GM21367 (cell line): ENCODE data around the gene MLLT10.

Experiments used
- ATAC-seq: cut with Tn5 transposase; IDR thresholded peaks from one replicate; pipeline ENCODE4 v1.9.1; 2021; ENCODE audit not compliant: unreplicated experiment

Gene MLLT10

DNA sequence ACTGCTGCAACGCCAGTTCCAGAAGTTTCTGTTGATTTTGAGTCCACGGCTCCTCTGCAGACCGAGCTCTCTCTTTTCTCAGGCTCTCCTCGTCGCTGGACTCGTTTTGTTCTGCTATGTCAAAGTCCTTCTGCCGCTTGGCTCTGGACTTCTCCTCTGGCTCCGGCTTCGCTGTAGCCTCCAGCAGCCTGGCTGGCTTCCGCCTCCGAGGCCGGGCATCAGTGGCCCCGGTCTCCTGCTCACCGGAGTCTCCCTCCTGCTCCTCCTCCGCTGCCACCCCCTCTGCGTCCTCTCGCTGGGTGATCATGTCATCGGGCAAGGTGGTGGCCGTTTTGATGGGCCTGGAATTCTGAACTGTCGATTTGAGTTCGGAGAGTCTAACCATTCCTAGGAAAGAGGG lies 225.2 kb downstream of the MLLT10 start:
- no peak for ATAC-seq

DNA sequence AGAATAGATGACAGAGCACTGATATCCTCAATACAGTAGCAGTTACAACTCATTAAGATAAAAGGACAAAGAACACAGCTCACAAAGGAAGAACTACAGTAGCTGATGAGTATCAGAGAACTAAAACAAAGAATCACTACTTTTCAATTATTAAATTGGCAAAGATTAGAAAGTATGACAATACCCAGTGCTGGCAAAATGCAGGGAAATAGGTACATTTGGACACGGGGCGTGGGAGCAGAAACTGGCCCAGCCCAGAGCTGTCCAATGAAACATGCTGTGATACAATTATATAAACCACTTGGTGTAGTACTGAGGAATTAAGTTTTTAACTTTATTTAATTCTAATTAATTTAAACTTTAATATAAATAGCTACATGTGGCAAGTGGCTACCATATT lies 226.3 kb downstream of the MLLT10 start:
- ATAC-seq: no peak

DNA sequence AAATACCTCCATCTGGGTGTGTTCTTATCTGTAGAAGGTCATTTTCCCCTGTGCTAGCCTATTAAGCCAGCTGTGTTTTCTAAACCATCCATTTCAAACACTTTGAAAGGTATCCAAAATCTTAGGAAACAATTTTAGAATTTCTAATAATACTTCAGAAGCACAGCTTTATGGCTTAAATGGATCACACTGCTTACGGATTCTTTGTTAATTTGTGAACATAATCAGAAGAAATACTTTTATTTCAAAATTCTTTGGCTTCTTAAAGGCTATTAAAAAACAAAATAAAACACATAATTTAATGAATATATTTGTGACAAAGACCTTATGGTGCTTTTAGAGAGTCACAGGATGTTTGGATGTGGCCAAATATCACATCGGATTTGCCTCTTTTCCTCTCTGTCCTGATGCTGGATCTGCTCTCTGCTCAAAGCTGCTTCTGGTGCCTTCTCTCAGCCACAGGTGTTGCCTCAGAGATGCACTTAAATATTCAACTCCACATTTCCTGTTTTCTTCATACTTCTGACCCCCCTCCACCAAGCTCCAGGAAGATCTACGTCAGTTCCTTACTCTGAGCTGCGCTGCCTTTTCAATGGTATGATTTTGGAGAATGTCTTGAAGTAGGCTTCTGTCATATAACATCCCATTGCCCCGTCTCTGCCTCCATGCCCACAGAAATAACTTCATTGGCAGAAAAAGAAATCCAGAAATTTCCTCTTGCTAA lies 230.6 kb downstream of the MLLT10 start:
- ATAC-seq: no peak

DNA sequence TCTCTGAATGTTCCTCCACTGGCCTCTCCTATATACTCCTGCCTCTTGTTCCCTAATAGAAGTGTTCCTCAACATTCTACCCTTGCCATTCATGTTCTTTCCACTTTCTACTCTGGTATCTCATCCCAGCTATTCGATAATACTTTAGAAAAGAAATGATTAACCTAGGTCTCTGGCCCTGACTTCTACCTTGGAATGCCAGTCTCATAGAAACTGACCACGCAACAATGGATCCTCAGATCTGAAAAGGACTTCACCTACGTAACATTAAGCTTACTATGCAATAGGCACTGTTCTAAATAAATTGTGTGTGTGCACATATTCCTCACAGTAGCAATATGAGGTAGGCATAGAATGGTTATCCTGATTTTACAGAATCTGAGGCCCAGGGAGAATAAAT lies 235.0 kb downstream of the MLLT10 start:
- ATAC-seq: no peak

DNA sequence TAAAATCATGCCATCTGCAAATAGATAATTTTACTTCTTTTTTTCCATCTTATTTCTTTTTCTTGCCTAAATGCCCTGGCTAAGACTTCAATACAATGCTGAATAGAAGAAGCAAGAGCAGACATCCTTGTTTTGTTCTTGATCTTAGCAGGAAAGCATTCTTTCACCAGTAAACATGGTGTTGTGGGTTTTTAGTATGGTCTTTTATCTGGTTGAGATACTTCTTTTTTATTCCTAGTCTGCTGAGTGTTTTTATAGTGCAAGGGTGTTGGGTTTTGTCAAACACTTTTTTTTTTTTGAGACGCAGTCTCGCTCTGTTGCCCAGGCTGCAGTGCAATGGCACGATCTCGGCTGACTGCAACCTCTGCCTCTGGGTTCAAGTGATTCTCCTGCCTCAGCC lies 237.2 kb downstream of the MLLT10 start:
- ATAC-seq: no peak

DNA sequence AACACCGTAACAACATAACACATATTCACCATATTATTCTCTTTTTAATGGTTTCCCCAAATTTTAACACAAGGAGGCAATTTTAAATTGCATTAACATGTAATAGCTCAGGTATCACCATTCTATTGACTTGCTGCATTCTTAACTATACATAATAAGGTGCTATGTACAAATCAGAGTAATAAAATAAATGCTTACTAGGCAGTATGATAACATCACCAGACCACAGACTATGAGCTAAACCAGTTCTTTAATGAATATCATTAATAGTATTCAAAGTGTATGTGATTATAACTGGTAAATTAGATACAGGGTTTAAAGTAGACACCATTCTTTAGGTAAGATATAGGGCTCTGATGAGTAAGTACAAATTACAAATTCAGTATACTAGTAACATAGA lies 242.9 kb downstream of the MLLT10 start:
- ATAC-seq: no peak

DNA sequence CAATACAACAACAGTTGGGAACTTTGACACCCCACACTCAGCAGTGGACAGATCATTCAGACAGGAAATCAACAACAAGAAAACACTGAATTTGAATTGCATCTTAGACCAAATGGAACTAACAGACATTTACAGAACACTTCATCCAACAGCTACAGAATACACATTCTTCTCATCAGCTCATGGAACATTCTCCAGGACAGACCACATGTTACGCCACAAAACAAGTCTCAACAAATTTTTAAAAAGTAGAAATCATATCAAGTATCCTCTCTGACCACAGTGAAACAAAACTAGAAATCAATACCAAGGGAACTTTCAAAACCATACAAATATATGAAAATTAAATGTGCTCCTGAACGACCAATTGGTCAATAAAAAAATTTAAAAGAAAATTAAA lies 257.2 kb downstream of the MLLT10 start:
- ATAC-seq: no peak
